ENCODE results near the gene BEX3. TPM values are rescaled to one million over a fixed set of nuclear protein-coding genes. Genes with fewer than 3 reads are reported as not detected.
A peak's percentile ranks its signal among the peaks of the same experiment; 100 is the strongest.
"Not testable (repeated sequence)": the region's sequence is repeated elsewhere in the genome, so short reads cannot be mapped to it uniquely, and the experiment has no call there.

BEX3 gene
- total RNA-seq, 1 donor from 2014 or later, result 211 TPM

- DNase-seq (ENCODE audit: low read depth), result no peak
These were observed 6.5 kb downstream of the BEX3 start for GRCh38 chrX:103382877-103383276.

GRCh38 chrX:103384672-103385071, 8.3 kb downstream of the BEX3 start:
- no peak for DNase-seq (ENCODE audit: low read depth)

GRCh38 chrX:103385283-103385830, 9.0 kb downstream of the BEX3 start:
- not testable (repeated sequence) for DNase-seq (ENCODE audit: low read depth)

- DNase-seq (ENCODE audit: low read depth), result no peak
These were observed 10.0 kb downstream of the BEX3 start for GRCh38 chrX:103386332-103386731.

- no peak for DNase-seq (ENCODE audit: low read depth)
These were observed 17.1 kb downstream of the BEX3 start for GRCh38 chrX:103393487-103393886.

GRCh38 chrX:103396186-103396585, 19.8 kb downstream of the BEX3 start:
- no peak for DNase-seq (ENCODE audit: low read depth)

- no peak for DNase-seq (ENCODE audit: low read depth)
These were observed 20.3 kb downstream of the BEX3 start for GRCh38 chrX:103396660-103397059.

- no peak for DNase-seq (ENCODE audit: low read depth)
These were observed 21.4 kb downstream of the BEX3 start for GRCh38 chrX:103397707-103398106.

- peak; percentile 51 for DNase-seq (ENCODE audit: low read depth)
These were observed 22.1 kb downstream of the BEX3 start for GRCh38 chrX:103398421-103398864.

GRCh38 chrX:103399744-103400143, 23.4 kb downstream of the BEX3 start:
- no peak for DNase-seq (ENCODE audit: low read depth)

- DNase-seq (ENCODE audit: low read depth), result no peak
These were observed 24.6 kb downstream of the BEX3 start for GRCh38 chrX:103400931-103401330.

GRCh38 chrX:103404231-103405008, 28.1 kb downstream of the BEX3 start:
- DNase-seq (ENCODE audit: low read depth), result peak; percentile 80

GRCh38 chrX:103405009-103405333, 28.6 kb downstream of the BEX3 start:
- no peak for DNase-seq (ENCODE audit: low read depth)

GRCh38 chrX:103406256-103406655, 29.9 kb downstream of the BEX3 start:
- DNase-seq (ENCODE audit: low read depth), result no peak

- no peak for DNase-seq (ENCODE audit: low read depth)
These were observed 31.4 kb downstream of the BEX3 start for GRCh38 chrX:103407776-103408175.

GRCh38 chrX:103411721-103412120, 35.4 kb downstream of the BEX3 start:
- not testable (repeated sequence) for DNase-seq (ENCODE audit: low read depth)

- DNase-seq (ENCODE audit: low read depth), result peak; percentile 30
These were observed 37.5 kb downstream of the BEX3 start for GRCh38 chrX:103413705-103414387.

GRCh38 chrX:103414561-103414960, 38.2 kb downstream of the BEX3 start:
- no peak for DNase-seq (ENCODE audit: low read depth)

GRCh38 chrX:103415068-103415467, 38.7 kb downstream of the BEX3 start:
- no peak for DNase-seq (ENCODE audit: low read depth)

- DNase-seq (ENCODE audit: low read depth), result no peak
These were observed 39.2 kb downstream of the BEX3 start for GRCh38 chrX:103415528-103415927.

GRCh38 chrX:103417370-103417769, 41.0 kb downstream of the BEX3 start:
- DNase-seq (ENCODE audit: low read depth), result no peak

GRCh38 chrX:103417933-103418332, 41.6 kb downstream of the BEX3 start:
- no peak for DNase-seq (ENCODE audit: low read depth)
